HG03196 (cell line): ENCODE data around the gene IARS2.
"Not testable (repeated sequence)": the region's sequence is repeated elsewhere in the genome, so short reads cannot be mapped to it uniquely, and the experiment has no call there.

Source experiments
- ATAC-seq: cut with Tn5 transposase; IDR thresholded peaks from one replicate; pipeline ENCODE4 v1.9.1; 2021; ENCODE audit not compliant: unreplicated experiment

IARS2 gene

DNA sequence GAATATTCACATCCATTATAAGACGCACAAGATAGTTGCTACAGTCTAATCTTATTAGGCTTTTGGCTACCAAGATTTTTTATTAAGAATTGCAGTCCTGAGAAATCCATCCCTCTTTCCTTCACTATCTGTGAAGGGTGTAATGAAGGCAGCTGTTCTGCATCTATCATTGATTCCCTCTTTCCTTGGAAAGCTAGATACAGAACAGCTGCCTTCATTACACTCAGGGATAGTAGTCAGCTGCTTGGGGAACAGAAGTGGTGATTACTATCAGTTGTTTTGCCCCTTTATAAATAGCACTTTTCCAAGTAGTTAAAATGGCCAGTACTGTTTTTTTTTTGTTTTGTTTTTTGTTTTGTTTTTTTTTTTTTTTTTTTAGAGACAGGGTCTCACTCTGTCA is 70.2 kb downstream of the IARS2 start:
- ATAC-seq, result no peak

GRCh38 chr1:220164517-220164916 is 70.6 kb downstream of the IARS2 start:
- ATAC-seq, result no peak

- ATAC-seq, result no peak
These were observed 72.9 kb downstream of the IARS2 start for GRCh38 chr1:220166853-220167252.

DNA sequence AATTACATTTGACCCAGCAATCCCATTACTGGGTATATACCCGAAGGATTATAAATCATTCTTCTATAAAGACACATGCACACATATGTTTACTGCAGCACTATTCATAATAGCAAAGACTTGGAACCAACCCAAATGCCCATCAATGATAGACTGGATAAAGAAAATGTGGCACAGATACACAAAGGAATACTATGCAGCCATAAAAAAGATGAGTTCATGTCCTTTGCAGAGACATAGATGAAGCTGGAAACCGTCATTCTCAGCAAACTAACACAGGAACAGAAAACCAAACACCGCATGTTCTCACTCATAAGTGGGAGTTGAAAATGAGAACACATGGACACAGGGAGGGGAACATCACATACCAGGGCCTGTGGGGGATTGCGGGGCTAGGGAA is 76.0 kb downstream of the IARS2 start:
- not testable (repeated sequence) for ATAC-seq

DNA sequence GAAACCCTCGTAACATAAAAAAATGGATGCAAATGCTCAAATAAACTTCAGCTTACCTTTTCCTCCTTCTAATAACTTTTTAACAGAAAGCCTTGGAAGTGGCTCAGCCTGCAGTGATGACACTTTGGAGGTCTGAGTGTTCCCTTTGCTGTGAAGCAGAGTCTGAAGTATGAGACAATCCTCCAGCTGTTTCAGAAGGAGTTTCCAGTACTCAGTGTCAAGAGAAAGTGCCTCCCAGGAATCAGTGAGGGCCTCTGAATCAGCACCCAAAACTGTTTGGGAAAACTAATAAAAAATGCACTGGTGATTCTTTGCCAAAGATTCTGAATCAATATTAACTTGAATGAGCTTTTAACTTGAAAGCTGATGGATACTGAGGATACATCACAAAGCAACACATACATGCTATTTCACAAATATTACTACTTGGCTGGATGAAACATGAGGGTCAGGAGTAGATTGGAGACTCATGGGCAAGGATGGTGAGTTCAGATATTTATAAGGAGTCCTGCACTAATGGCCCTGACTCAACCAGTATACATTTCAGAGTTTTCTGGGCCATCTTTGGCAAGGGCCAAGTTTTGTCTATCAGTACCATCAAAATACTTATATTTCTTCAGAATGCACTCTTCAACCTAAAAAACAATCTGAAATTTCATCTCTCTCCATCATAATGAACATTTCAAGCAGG is 77.0 kb downstream of the IARS2 start:
- no peak for ATAC-seq

- ATAC-seq, result no peak
These were observed 82.6 kb downstream of the IARS2 start for GRCh38 chr1:220176540-220176939.

- ATAC-seq, result no peak
These were observed 88.2 kb downstream of the IARS2 start for GRCh38 chr1:220182111-220182510.

DNA sequence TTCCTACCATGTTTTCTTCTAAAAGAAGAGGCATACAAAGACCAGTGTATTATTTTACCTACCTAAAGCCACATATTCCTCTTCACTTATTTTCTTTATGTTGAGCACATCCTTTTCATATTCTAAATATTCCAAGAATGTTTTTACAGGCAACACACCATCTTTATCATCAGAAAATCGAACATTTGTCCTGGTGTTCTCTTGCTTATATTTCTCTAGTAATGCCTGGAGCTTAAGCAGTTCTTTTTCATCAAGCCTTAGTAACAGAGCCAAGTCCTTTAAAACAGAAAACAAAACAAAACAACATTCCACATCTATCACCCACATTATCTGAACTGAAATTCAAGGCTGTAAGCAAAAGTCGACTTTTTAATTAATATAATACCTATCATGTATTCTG is 88.7 kb downstream of the IARS2 start:
- ATAC-seq, result no peak

DNA sequence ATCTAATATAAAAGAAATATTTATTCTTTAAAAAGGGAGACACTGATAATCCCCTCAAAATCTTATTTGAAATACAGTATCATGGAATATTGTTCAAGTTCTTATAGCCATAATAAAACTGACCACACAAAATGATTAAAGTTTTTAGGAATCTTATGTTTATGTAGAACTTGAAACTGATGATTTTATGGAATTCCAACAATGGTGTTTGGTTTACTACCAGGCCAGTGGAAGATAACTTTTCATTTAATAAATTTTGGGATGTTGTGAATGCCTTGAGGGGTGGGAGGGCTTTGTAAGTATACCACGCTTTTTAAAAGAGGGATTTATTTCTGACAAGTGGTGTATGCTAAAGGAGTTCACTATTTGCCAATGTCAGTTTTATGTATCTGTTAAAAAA is 90.6 kb downstream of the IARS2 start:
- ATAC-seq, result no peak

DNA sequence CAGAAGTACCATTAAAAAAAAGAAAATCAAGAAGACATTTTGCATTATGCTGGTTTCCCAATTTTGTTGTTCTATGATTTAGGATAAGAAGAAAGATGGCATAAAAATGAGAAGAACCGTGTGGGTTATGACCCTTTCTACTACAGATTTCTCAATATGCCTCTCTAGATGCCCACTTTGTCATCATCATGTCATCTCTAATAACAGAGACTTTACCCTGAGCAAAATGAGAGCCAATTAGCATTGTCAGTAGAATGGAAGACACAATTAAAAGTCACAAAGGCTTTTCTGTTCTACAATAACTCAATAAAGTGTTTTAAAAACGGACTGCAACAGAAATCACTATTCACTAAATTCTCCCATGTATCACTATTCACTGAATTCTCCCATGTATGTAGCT is 92.8 kb downstream of the IARS2 start:
- no peak for ATAC-seq

- no peak for ATAC-seq
These were observed 94.6 kb downstream of the IARS2 start for GRCh38 chr1:220188538-220188937.

DNA sequence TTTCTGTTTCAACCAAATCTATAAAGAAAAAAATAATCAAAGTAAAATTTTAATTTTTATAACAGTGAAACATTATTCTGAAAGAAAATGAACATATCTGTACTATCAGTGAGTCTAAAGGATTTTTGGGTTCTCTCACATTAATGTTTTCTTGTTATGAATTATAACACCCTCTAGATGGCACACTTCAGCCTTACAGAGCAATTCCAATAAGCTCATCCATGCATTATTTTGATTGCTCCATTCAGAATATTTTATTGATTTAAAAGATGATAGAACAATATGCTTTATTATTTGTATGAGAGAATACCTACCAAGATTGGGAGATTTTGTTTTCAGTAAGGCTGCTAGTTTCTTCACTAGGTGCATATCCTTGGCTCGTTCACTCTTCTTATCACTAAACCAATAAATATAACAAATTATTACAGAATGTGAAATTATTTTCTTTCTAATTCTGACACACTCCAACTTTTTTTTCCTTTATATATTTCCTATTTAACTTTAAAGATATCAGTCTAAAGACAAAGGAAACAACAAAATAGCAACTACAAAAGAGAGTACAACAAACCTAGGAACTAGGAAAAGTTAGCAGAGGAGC is 95.9 kb downstream of the IARS2 start:
- ATAC-seq, result no peak

- no peak for ATAC-seq
These were observed 101.8 kb downstream of the IARS2 start for GRCh38 chr1:220195701-220196100.
